Loucy (cell line): ENCODE measurements around the gene MMP17.

Source experiments
- H2AFZ ChIP-seq: fragments of 200-600 bp; sonication (generic); 2 replicates; pipeline ENCODE4 v1.6.0; 2016; ENCODE audit warnings: antibody characterized with exemption, mild to moderate bottlenecking, low read length, moderate library complexity
- H3F3A ChIP-seq: fragments of 200-600 bp; 2 replicates; pipeline ENCODE4 v1.6.0; 2016; ENCODE audit warnings: antibody characterized with exemption, low read depth, mild to moderate bottlenecking
- H3K27me3 ChIP-seq: fragments of 200-600 bp; sonication (generic); 2 replicates; pipeline ENCODE4 v1.6.1; 2014; ENCODE audit warnings: low read length, mild to moderate bottlenecking; ENCODE audit not compliant: insufficient read depth, poor library complexity, severe bottlenecking
- H3K36me3 ChIP-seq: fragments of 200-600 bp; sonication (generic); 2 replicates; pipeline ENCODE4 v1.6.1; 2016; ENCODE audit warnings: low read length; ENCODE audit not compliant: insufficient read depth
- H3K4me1 ChIP-seq: fragments of 200-600 bp; sonication (generic); 2 replicates; pipeline ENCODE4 v1.5.1; 2014; ENCODE audit warnings: low read length, mild to moderate bottlenecking; ENCODE audit not compliant: insufficient read depth, poor library complexity, severe bottlenecking
- H3K4me2 ChIP-seq: fragments of 200-600 bp; sonication (generic); 2 replicates; pipeline ENCODE4 v1.6.0; 2014; ENCODE audit warnings: antibody characterized with exemption, low read length, low read depth, mild to moderate bottlenecking; ENCODE audit not compliant: poor library complexity, severe bottlenecking
- H3K4me3 ChIP-seq: fragments of 200-600 bp; sonication (generic); 2 replicates; pipeline ENCODE4 v1.5.1; 2014; ENCODE audit warnings: low read length, mild to moderate bottlenecking, mixed read lengths; ENCODE audit not compliant: poor library complexity, severe bottlenecking
- H3K79me2 ChIP-seq: fragments of 200-600 bp; sonication (generic); 2 replicates; pipeline ENCODE4 v1.6.1; 2014; ENCODE audit warnings: low read length; ENCODE audit not compliant: insufficient read depth
- H3K9ac ChIP-seq: fragments of 200-600 bp; sonication (generic); 2 replicates; pipeline ENCODE4 v1.6.0; 2014; ENCODE audit warnings: mild to moderate bottlenecking, low read depth, low read length, moderate library complexity; ENCODE audit not compliant: poor library complexity, severe bottlenecking
- H3K9me2 ChIP-seq: fragments of 200-600 bp; sonication (generic); replicated peaks from 2 replicates; pipeline ENCODE4 v1.6.1; 2016; ENCODE audit warnings: low read depth, low read length, mixed read lengths
- H3K9me3 ChIP-seq: fragments of 200-600 bp; sonication (generic); 2 replicates; pipeline ENCODE4 v1.6.1; 2014; ENCODE audit warnings: mild to moderate bottlenecking, antibody characterized with exemption, low read length, low read depth; ENCODE audit not compliant: insufficient read depth
- H4K20me1 ChIP-seq: fragments of 200-600 bp; sonication (generic); 2 replicates; pipeline ENCODE4 v1.6.0; 2014; ENCODE audit warnings: antibody characterized with exemption, low read length, mild to moderate bottlenecking; ENCODE audit not compliant: insufficient read depth, poor library complexity, severe bottlenecking
- CTCF ChIP-seq: fragments of 200-600 bp; sonication (generic); conservative IDR thresholded peaks from 2 replicates; pipeline ENCODE4 v1.5.1; 2014; ENCODE audit warnings: mild to moderate bottlenecking, antibody characterized with exemption, low read length
- EZH2phosphoT487 ChIP-seq: fragments of 200-600 bp; IDR thresholded peaks from 2 replicates; pipeline ENCODE4 v1.6.1; 2018; ENCODE audit warnings: antibody characterized with exemption, mild to moderate bottlenecking, moderate library complexity, borderline replicate concordance

The MMP17 gene

GRCh38 chr12:131829791-131830334 lies 1.7 kb downstream of the MMP17 start:
- Histone ChIP-seq H3K79me2 (no peaks in the 10 kb centered on the region), H3K4me3 (no peak overlapping the region), H3K27me3 (no peaks in the 10 kb centered on the region), H3F3A (no peaks in the 10 kb centered on the region), H2AFZ (no peak overlapping the region), H3K4me1 (peaks cover 12% of the 10 kb centered on the region), H4K20me1 (no peaks in the 10 kb centered on the region), H3K36me3 (no peaks in the 10 kb centered on the region), H3K9ac (no peak overlapping the region), H3K9me3 (no peaks in the 10 kb centered on the region), H3K9me2 (no peaks in the 10 kb centered on the region), H3K4me2 (no peak overlapping the region)
- TF ChIP-seq EZH2phosphoT487 (no peak), CTCF (no peak)

- no peak overlapping the region for H3K4me3 ChIP-seq
- H3K79me2 ChIP-seq, result no peaks in the 10 kb centered on the region
- H3K9me2 ChIP-seq, result no peaks in the 10 kb centered on the region
- H2AFZ ChIP-seq, result no peak overlapping the region
- no peak overlapping the region for H3K9ac ChIP-seq
- H4K20me1 ChIP-seq, result no peaks in the 10 kb centered on the region
- H3K4me2 ChIP-seq, result no peak overlapping the region
- H3K27me3 ChIP-seq, result no peaks in the 10 kb centered on the region
- TF ChIP-seq EZH2phosphoT487, result no peak
- no peak for TF ChIP-seq CTCF
- no peaks in the 10 kb centered on the region for H3K9me3 ChIP-seq
- H3K36me3 ChIP-seq, result no peaks in the 10 kb centered on the region
- peaks cover 11% of the 10 kb centered on the region for H3K4me1 ChIP-seq
- no peaks in the 10 kb centered on the region for H3F3A ChIP-seq
These were observed 2.2 kb downstream of the MMP17 start for GRCh38 chr12:131830335-131830913.

- H3K36me3 ChIP-seq, result no peaks in the 10 kb centered on the region
- H3F3A ChIP-seq, result no peaks in the 10 kb centered on the region
- no peaks in the 10 kb centered on the region for H3K79me2 ChIP-seq
- no peak overlapping the region for H3K4me2 ChIP-seq
- H4K20me1 ChIP-seq, result no peaks in the 10 kb centered on the region
- no peaks in the 10 kb centered on the region for H3K9me2 ChIP-seq
- peaks cover 6% of the 10 kb centered on the region for H3K4me1 ChIP-seq
- H3K9me3 ChIP-seq, result no peaks in the 10 kb centered on the region
- no peak overlapping the region for H2AFZ ChIP-seq
- H3K4me3 ChIP-seq, result no peak overlapping the region
- no peak for TF ChIP-seq CTCF
- TF ChIP-seq EZH2phosphoT487, result no peak
- H3K27me3 ChIP-seq, result no peaks in the 10 kb centered on the region
- H3K9ac ChIP-seq, result no peak overlapping the region
These were observed 2.9 kb downstream of the MMP17 start for GRCh38 chr12:131830914-131831571.
